ENCODE measurements around the gene GDF2. TPM values are rescaled to one million over a fixed set of nuclear protein-coding genes. Genes with fewer than 3 reads are reported as not detected.
A peak's percentile ranks its signal among the peaks of the same experiment; 100 is the strongest.

Gene GDF2
- total and polyA plus RNA-seq, 12 donors: not detected

DNA sequence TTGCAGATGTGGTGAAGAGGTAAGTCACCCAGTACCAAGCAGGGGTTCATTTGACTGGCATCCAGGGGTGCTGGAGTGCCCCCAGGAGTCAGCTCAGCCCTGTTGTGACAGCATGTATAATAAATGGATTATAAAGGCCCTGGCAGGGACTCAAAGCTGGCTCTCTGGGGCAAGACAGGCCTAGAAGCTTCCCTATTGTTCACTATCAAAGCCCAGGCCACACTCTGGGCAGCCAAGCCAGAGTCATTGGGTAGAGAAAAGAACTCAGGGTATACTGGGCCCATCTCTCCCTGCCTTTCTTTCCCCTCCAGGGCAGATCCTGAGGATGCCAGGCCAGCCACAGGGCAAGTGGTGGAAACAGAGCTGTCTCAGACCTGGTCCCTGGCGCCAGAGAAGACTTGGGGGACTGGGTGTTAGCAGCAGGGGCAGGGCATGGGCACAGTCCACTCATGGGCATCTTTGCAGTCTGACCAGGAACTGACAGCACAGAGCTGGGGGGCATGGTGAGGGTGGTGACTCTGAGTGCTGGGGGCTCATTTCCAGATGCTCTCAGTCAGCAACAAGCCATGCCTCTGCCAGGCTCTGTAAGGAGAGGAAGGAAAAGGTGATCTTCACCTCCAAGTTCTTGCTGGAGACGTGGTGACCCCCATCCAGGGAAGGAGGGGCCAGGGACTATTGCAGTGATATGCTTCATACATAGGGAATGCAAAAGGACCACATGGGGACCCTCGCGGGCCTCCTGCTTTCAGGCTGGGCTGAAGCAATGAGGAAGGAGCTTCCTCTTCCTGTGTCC lies 37.6 kb downstream of the GDF2 start:
- intact Hi-C loops (cut with DNase I): no loop called here
- peak in 2 of 8 donors; percentile 10 to 32 for ATAC-seq
- 71 to 76% methylated on average over 4 of the region's 4 CpGs for WGBS, 2 donors
- H3K36me3 ChIP-seq: no peaks in the 10 kb centered on the region
- DNase-seq: no peak
- no peaks in the 10 kb centered on the region for H3K27me3 ChIP-seq
- peaks cover 0 to 10% (median 3%) of the 10 kb centered on the region in 9 donors for H3K4me1 ChIP-seq
- H3K9me3 ChIP-seq: no peaks in the 10 kb centered on the region
- no peak overlapping the region for H3K4me3 ChIP-seq
- no peak overlapping the region for H3K27ac ChIP-seq
- TF ChIP-seq CTCF (IDR thresholded peaks at IDR 0.05): no peak

DNA sequence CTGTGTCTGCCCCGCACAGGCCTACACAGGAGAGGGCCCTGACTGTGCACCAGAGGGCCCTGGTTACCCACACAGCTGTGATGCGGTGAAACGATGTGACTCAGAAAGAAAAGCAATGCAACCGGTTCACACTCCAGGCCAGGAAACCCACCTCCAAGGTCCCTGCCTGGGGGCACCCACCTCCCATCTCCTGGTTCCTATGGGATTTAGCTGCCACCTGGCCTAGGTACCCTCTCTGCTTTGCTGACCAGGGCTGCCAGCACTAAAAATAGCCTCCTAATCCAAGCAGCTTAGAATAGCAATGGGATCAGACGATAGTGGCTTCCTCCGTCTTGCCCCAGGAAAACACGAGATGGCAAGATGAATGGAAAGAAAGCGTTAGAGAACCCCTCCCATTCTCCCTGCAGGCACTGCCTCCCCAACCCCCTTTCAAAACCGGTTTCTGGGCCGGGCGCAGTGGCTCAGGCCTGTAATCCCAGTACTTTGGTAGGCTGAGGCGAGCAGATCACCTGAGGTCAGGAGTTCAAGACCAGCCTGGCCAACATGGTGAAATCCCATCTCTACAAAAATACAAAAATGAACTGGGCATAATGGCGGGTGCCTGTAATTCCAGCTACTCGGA lies 38.3 kb downstream of the GDF2 start:
- DNase-seq: no peak
- Histone ChIP-seq H3K36me3 (no peaks in the 10 kb centered on the region), H3K27me3 (no peaks in the 10 kb centered on the region), H3K9me3 (no peaks in the 10 kb centered on the region), H3K4me1 (peaks cover 0 to 10% (median 3%) of the 10 kb centered on the region in 9 donors), H3K27ac (no peak overlapping the region), H3K4me3 (no peak overlapping the region)
- WGBS, 2 donors: 72 to 73% methylated on average over 14 of the region's 14 CpGs
- peak in 5 of 8 donors; percentile 21 to 52 (median 39) for ATAC-seq
- intact Hi-C loops (cut with DNase I): no loop called here
- TF ChIP-seq CTCF (IDR thresholded peaks at IDR 0.05): no peak

- no peak overlapping the region for H3K27ac ChIP-seq
- WGBS, 2 donors: 58 to 59% methylated on average over 9 of the region's 9 CpGs
- peak; percentile 19 to 31 for DNase-seq
- no peaks in the 10 kb centered on the region for H3K36me3 ChIP-seq
- TF ChIP-seq CTCF (IDR thresholded peaks at IDR 0.05): peak; percentile 30 to 75 (median 63)
- no peaks in the 10 kb centered on the region for H3K27me3 ChIP-seq
- no peak overlapping the region for H3K4me3 ChIP-seq
- H3K4me1 ChIP-seq: peaks cover 0 to 10% (median 3%) of the 10 kb centered on the region in 9 donors
- no peaks in the 10 kb centered on the region for H3K9me3 ChIP-seq
- intact Hi-C loops (cut with DNase I): no loop called here
- ATAC-seq: peak in 5 of 8 donors; percentile 24 to 60 (median 34)
These were observed 39.0 kb downstream of the GDF2 start for GRCh38 chr10:47361293-47361692.

DNA sequence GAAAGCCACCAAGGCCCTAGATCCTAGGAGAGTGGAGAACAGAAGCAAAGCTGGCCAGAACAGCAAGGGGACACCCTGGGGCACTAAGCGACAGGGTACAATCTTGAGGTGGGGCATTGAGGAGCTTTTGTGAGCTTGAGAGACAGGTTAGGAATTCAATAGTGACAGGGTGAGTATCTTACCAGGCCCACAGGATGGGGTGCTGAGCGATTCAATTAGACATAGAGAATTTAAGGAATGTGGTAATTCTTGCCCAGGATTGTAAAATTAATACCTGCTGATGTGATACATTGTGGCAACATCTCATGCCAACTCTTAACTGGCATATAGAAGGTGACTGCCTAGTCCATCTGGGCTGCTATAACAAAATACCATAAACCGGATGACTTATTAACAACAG lies 39.9 kb downstream of the GDF2 start:
- no peaks in the 10 kb centered on the region for H3K27me3 ChIP-seq
- intact Hi-C loops (cut with DNase I): no loop called here
- ATAC-seq: no peak
- H3K9me3 ChIP-seq: no peaks in the 10 kb centered on the region
- no peak for DNase-seq
- no peak overlapping the region for H3K27ac ChIP-seq
- no peak for TF ChIP-seq CTCF (IDR thresholded peaks at IDR 0.05)
- no peak overlapping the region for H3K4me3 ChIP-seq
- H3K36me3 ChIP-seq: no peaks in the 10 kb centered on the region
- H3K4me1 ChIP-seq: peaks cover 0 to 10% (median 3%) of the 10 kb centered on the region in 9 donors
- WGBS, 2 donors: 95 to 96% methylated on average over 3 of the region's 3 CpGs

Measured in heart right ventricle (tissue), 16 donors.